ENCODE results near the gene CPA3.

DNA sequence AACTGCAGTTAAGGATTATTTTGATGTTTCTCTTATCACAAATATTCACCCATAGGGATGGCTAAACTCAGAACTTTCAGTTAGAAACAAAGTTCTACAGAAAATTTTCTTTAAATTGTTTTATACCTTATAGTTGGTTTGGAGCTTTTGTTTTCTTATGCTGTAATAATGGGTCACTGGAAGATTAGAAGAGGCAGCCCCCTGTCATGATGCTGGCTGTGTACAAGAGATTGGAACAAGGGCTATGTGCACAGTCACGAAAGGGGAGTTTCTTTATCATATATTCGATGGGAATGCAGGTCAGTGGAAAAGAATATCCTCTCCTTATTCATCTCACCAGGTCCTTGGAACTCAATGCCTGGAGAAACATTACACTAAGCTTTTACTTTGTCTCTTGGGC is 12.0 kb upstream of the CPA3 start:
- TF ChIP-seq EZH2 (IDR thresholded peaks at IDR 0.05; ENCODE audit: insufficient read depth, poor library complexity, severe bottlenecking): no peak
- TF ChIP-seq EZH2phosphoT487 (IDR thresholded peaks at IDR 0.05; ENCODE audit: insufficient read depth, low read depth): no peak

All from GM23248 (cell line).